Glutamatergic neuron (in vitro differentiated cells): Measurements from ENCODE around the gene C10orf53. TPM values are rescaled to one million over a fixed set of nuclear protein-coding genes. Genes with fewer than 3 reads are reported as not detected.

Source experiments
- DNase-seq: peaks from one replicate; pipeline ENCODE4 v3.0.0; 2022
- H3K27ac Mint-ChIP-seq: one replicate; pipeline ENCODE4 v1.8.0; 2020; ENCODE audit warnings: mild to moderate bottlenecking, mixed read lengths, inconsistent platforms; ENCODE audit not compliant: unreplicated experiment
- H3K27me3 Mint-ChIP-seq: one replicate; pipeline ENCODE4 v1.8.0; 2020; ENCODE audit warnings: mild to moderate bottlenecking, moderate library complexity, mixed read lengths, inconsistent platforms; ENCODE audit not compliant: unreplicated experiment
- H3K36me3 Mint-ChIP-seq: one replicate; pipeline ENCODE4 v1.8.0; 2020; ENCODE audit warnings: mild to moderate bottlenecking, mixed read lengths, inconsistent platforms; ENCODE audit not compliant: unreplicated experiment
- H3K4me1 Mint-ChIP-seq: one replicate; pipeline ENCODE4 v1.8.0; 2020; ENCODE audit warnings: mild to moderate bottlenecking, low read depth, mixed read lengths, inconsistent platforms; ENCODE audit not compliant: unreplicated experiment
- H3K4me3 Mint-ChIP-seq: one replicate; pipeline ENCODE4 v1.8.0; 2020; ENCODE audit warnings: mild to moderate bottlenecking, mixed read lengths, inconsistent platforms; ENCODE audit not compliant: unreplicated experiment
- H3K9me3 Mint-ChIP-seq: one replicate; pipeline ENCODE4 v1.8.0; 2020; ENCODE audit warnings: mild to moderate bottlenecking, moderate library complexity, mixed read lengths, inconsistent platforms; ENCODE audit not compliant: unreplicated experiment
- CTCF ChIP-seq: fragments of 200-600 bp; sonication (generic); IDR thresholded peaks from one replicate; pipeline ENCODE4 v1.5.0; 2021; ENCODE audit not compliant: partially characterized antibody, unreplicated experiment
- total RNA-seq: library from RNA; stranded (reverse); fragmentation: NEBNext Ultra II Directional; extraction: Animal tissue kit (Norgen Biotek cat#: 25700); gene quantifications from one replicate; pipeline ENCODE4 v1.2.1, GENCODE V29; 2021; ENCODE audit not compliant: unreplicated experiment

The C10orf53 gene
- total RNA-seq, 1 donor from 2014 or later, result 0.25 TPM

GRCh38 chr10:49645871-49646870 lies 33.3 kb upstream of the C10orf53 start:
- no peak for TF ChIP-seq CTCF
- H3K27me3 Mint-ChIP-seq, result peaks cover 3% of the 10 kb centered on the region
- peaks cover 24% of the 10 kb centered on the region for H3K4me1 Mint-ChIP-seq
- H3K9me3 Mint-ChIP-seq, result peaks cover 2% of the 10 kb centered on the region
- H3K36me3 Mint-ChIP-seq, result no peaks in the 10 kb centered on the region
- DNase-seq, result no peak
- no peak overlapping the region for H3K27ac Mint-ChIP-seq
- H3K4me3 Mint-ChIP-seq, result no peak overlapping the region

GRCh38 chr10:49647554-49647953 lies 31.9 kb upstream of the C10orf53 start:
- no peaks in the 10 kb centered on the region for H3K36me3 Mint-ChIP-seq
- no peak for DNase-seq
- peaks cover 19% of the 10 kb centered on the region for H3K4me1 Mint-ChIP-seq
- TF ChIP-seq CTCF, result no peak
- H3K9me3 Mint-ChIP-seq, result peaks cover 2% of the 10 kb centered on the region
- no peak overlapping the region for H3K4me3 Mint-ChIP-seq
- H3K27ac Mint-ChIP-seq, result no peak overlapping the region
- peaks cover 6% of the 10 kb centered on the region for H3K27me3 Mint-ChIP-seq

GRCh38 chr10:49647985-49648795 lies 31.3 kb upstream of the C10orf53 start:
- no peaks in the 10 kb centered on the region for H3K36me3 Mint-ChIP-seq
- no peak overlapping the region for H3K27ac Mint-ChIP-seq
- peaks cover 15% of the 10 kb centered on the region for H3K4me1 Mint-ChIP-seq
- no peak for DNase-seq
- TF ChIP-seq CTCF, result no peak
- H3K9me3 Mint-ChIP-seq, result no peaks in the 10 kb centered on the region
- H3K4me3 Mint-ChIP-seq, result no peak overlapping the region
- peaks cover 6% of the 10 kb centered on the region for H3K27me3 Mint-ChIP-seq

DNA sequence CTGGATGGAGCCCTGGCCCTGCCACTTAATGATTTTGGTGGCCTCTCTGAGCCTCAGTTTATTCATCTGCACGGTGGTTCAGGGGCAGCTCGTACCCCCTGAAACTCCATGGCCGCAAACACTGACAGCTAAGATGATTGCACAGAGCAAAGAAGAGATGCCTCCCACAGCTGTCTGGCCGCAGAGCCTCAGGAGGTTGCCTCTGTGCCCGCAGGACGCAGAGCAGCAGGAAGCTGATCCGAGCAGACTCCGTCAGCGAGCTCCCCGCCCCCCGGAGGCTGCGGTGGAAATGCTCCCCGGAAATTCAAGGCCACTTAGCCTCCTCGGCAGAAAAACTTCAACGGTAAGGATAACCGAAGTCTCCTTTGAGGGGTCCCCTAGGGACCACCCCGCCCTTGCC lies 30.2 kb upstream of the C10orf53 start:
- H3K27me3 Mint-ChIP-seq, result peaks cover 6% of the 10 kb centered on the region
- DNase-seq, result peak; percentile 48
- H3K9me3 Mint-ChIP-seq, result no peaks in the 10 kb centered on the region
- H3K4me1 Mint-ChIP-seq, result peaks cover 13% of the 10 kb centered on the region
- H3K36me3 Mint-ChIP-seq, result no peaks in the 10 kb centered on the region
- no peak for TF ChIP-seq CTCF
- no peak overlapping the region for H3K4me3 Mint-ChIP-seq
- no peak overlapping the region for H3K27ac Mint-ChIP-seq
